ENCODE data around the gene HIBCH. TPM values are rescaled to one million over a fixed set of nuclear protein-coding genes. Genes with fewer than 3 reads are reported as not detected.
A peak's percentile ranks its signal among the peaks of the same experiment; 100 is the strongest.

The HIBCH gene
- total and polyA plus RNA-seq, 9 of the 15 experiments (the other 6 are each of a cell fraction or from before 2014, with no cell fraction given): 17.0 to 65.4 (median 28.3) TPM

- no peak for TF ChIP-seq ZNF79 (CRISPR knock-in tag; IDR thresholded peaks at IDR 0.05; ENCODE audit: low read depth)
- no peak for TF ChIP-seq ZNF12 (CRISPR knock-in tag; IDR thresholded peaks at IDR 0.05)
- TF ChIP-seq THRAP3 (IDR thresholded peaks at IDR 0.05; ENCODE audit: borderline replicate concordance): no peak
- no peak for TF ChIP-seq TCF15 (CRISPR knock-in tag; IDR thresholded peaks at IDR 0.05)
- TF ChIP-seq ARID4B (CRISPR knock-in tag; IDR thresholded peaks at IDR 0.05): no peak
- no peak for TF ChIP-seq ELF1 (tag; IDR thresholded peaks at IDR 0.05)
- peak; percentile 63; the same call in 1 of the 2 replicates for TF ChIP-seq MBD2 (IDR thresholded peaks at IDR 0.05; ENCODE audit: borderline replicate concordance, low read depth)
- no peak for TF ChIP-seq HMGXB4 (CRISPR knock-in tag; IDR thresholded peaks at IDR 0.05)
- TF ChIP-seq CCNT2 (IDR thresholded peaks at IDR 0.05; ENCODE audit: borderline replicate concordance, extremely low read depth, insufficient read length, low read depth, low read length): no peak
- TF ChIP-seq ZNF830 (CRISPR knock-in tag; IDR thresholded peaks at IDR 0.05): no peak
- no peak for TF ChIP-seq POLR3G (IDR thresholded peaks at IDR 0.05; ENCODE audit: extremely low read depth, insufficient read length, insufficient replicate concordance)
- no peak for TF ChIP-seq ZNF512 (tag; IDR thresholded peaks at IDR 0.05)
- TF ChIP-seq SOX6 (IDR thresholded peaks at IDR 0.05): peak; percentile 85
- TF ChIP-seq NR2F6 (CRISPR knock-in tag; IDR thresholded peaks at IDR 0.05): no peak
- TF ChIP-seq ETV6 (IDR thresholded peaks at IDR 0.05; ENCODE audit: borderline replicate concordance in 1 of 2, low read depth in 2 of 2, low read length in 1 of 2): peak; percentile 78 to 91; a peak in 3 of 4 replicates
- no peak for TF ChIP-seq ETV6 (CRISPR knock-in tag; IDR thresholded peaks at IDR 0.05; ENCODE audit: borderline replicate concordance)
- no peak for TF ChIP-seq ATF1 (CRISPR knock-in tag; IDR thresholded peaks at IDR 0.05)
- TF ChIP-seq ATF1 (tag; IDR thresholded peaks at IDR 0.05): no peak
- TF ChIP-seq CREB3 (tag; conservative IDR thresholded peaks at IDR 0.05; ENCODE audit: low read depth): no peak
- TF ChIP-seq ZNF696 (CRISPR knock-in tag; conservative IDR thresholded peaks at IDR 0.05): no peak
- TF ChIP-seq TSC22D4 (tag; IDR thresholded peaks at IDR 0.05): no peak
Measured at GRCh38 chr2:190184460-190184859, 135.2 kb downstream of the HIBCH start (continued).

Measured in K562 (cell line).